Activated CD8-positive, alpha-beta memory T cell treated with anti-CD3 and anti-CD28 coated beads, Interleukin-2, amount 50 U/mL, for 24 hours (primary cell): ENCODE measurements around the gene GRB10.

Source experiments
- DNase-seq: peaks from one replicate; pipeline ENCODE4 v3.0.0-alpha.2; 2020; ENCODE audit errors: extremely low read depth

The GRB10 gene

GRCh38 chr7:50671386-50671785 is 111.3 kb downstream of the GRB10 start:
- no peak for DNase-seq

- DNase-seq, result no peak
Measured at GRCh38 chr7:50669890-50670289, 112.8 kb downstream of the GRB10 start.

GRCh38 chr7:50667789-50668226 is 114.9 kb downstream of the GRB10 start:
- no peak for DNase-seq

DNA sequence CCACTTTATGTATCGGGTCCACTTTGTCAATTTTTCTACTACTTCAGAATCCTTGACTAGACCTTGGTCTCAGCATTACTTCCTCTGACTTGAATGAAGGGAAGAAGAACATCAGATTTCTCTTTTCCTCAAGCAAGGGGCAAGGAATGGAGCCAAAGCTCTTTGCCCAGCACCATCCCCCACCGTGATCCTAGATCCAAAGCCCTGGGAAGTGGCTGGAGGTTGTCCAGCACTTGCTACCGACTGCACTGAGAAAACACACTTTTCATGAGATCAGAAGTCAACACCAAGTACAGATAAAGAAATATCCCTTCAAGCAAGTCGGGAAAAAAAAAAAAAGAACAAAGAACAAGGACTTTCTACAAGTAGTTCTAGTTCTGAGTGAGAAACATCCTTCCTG is 115.4 kb downstream of the GRB10 start:
- DNase-seq, result no peak

- DNase-seq, result no peak
Measured at GRCh38 chr7:50666124-50666496, 116.6 kb downstream of the GRB10 start.

DNA sequence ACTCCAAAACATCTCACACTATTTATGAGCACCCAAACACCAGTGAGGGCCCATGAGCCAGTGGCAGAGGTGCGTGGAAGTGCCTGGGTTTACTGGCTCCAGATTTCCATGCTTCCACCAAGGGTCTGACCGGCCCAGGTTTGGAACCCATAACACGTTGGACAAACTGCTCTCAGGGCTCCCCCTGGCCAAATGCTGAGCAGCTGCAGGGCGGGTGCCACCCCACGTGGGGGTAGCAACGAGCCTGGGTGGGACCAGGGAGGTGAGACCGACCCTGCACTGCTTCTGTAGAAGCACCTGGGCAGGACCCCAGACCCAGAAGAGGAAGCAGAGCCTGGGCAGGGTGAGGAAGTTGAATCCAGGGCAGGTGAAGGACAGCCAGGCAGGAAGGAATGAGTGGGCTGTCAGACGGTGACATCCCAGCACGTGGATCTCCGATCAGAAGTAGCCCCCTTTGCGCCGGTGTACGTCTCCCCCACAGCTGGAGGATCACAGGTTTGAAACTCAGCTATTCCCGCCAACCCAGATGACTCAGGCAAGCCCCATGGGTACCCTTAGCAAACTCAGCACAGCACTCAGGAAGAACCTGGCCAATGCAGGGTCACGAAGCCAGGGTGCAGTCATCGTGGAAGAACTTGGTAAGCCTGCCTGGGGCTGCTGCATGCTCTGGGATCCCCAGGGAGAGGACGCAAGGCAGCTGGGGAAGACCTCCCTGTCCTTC is 117.1 kb downstream of the GRB10 start:
- no peak for DNase-seq

- no peak for DNase-seq
Measured at GRCh38 chr7:50664937-50665336, 117.8 kb downstream of the GRB10 start.

DNA sequence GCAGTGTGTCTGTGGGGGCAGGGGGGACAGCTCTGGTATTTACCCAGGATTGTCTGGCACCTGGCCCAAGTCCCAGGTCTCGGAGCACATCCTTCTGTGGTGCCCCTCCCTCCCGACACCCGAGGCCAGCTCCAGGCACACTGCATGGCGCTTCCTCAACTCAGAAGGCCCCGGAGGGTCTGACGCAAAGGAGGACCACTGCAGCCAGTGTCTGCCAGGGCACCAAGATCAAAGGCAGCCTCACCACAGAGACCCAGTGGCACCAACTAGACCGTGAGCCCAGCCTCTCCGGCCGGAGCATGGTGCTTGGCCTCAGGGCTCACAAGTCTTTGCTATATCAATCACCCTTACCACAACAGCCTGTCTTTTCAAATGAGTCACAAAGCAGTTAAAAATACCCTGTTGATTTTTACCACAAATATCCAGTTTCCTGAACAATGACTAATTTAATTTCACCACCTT is 118.2 kb downstream of the GRB10 start:
- no peak for DNase-seq

DNA sequence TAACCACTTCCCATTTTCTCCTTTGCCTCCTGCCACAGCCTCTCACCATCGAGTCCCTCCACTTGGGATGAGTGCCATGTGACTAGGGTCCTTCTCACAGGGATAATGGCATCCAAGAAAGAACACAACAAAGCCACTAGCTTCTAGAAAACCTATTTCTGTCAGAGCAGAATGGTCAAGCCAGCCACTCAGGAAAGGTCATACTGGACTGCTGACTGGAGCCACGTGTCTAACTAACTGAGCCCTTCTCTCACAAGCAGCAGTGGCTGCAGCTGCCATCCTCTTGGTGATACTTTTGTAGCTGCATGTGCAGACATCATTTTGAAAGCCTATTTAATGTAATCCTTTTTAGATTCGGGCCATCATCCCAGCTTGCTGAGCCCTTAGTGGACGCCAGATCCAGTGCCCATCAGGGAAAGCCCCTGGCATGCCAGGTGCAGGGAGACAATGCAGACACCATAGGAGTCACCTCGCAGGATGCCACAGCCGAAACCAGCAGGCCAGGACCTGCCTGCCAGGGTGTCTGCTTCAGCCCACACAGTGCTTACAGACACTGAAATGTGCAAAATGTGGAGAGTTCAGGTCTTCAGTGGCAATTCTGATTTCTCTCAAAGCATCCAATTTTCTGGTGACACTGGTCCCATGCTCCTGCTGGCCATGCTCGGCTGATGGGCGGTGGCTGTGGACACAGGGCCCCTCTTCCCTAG is 119.1 kb downstream of the GRB10 start:
- DNase-seq, result no peak

GRCh38 chr7:50662996-50663395 is 119.7 kb downstream of the GRB10 start:
- DNase-seq, result no peak

DNA sequence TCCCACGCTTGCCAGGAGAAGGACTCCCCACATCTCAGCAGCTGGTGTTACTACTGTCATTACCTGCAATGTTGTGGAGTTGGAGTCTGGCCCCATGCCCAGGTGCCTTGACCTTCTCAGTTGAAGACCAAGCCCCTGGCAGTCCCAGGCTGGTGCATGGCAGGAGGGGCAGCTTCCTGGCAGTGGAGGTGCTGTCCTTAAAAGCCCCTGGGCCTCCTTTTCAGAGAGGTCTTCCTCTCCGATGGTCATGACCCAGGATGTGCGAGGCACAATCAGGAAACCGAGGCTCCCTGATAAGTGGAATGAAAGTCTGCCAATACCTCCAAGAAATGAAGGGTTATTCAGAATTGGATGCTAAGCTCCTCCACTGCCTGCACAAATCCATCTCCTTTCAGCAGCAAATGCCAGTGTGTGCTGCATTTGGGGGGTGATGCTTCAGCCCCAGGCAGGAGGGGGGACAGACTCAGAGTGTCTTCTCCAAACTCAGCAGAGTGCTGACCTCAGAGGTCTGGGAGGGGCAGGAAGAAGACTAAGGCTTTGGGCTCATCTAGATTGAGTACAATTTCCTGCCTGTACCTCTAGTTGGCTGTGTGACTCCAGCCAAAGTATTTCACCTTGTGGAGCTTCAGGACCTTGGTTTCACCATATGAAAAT is 120.5 kb downstream of the GRB10 start:
- no peak for DNase-seq

DNA sequence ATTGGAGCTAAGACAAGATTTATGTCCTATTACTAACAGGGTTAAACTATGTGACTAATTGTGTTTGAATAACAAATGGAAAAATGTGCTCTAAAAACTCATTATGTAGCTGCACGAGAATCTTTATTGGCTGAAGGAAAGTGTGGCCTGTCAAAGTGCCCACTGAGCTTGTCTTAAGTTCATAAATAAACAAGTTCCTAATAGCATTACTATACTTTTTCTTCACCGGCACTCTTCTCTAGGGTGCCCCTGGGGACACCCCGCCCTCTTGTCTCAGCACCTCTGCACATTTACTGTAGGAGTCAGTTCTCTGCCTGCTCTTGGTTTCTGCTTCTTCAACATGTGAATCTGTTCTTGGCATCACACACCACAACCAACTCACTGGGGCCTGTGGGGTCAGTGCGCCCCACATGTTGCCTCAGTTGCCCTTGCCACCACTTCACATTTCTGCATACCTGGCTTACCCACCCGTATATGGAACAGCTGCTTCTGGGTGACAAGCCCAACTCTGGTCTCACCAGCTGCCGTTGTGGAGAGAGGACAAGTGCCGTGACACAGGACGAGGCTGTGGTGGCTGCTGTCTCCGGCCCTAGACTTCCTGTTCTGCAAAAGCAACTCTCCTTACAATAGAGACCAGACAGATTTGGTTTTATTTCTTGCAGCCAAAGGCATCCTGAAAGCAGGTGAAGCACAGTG is 121.2 kb downstream of the GRB10 start:
- DNase-seq, result no peak

DNA sequence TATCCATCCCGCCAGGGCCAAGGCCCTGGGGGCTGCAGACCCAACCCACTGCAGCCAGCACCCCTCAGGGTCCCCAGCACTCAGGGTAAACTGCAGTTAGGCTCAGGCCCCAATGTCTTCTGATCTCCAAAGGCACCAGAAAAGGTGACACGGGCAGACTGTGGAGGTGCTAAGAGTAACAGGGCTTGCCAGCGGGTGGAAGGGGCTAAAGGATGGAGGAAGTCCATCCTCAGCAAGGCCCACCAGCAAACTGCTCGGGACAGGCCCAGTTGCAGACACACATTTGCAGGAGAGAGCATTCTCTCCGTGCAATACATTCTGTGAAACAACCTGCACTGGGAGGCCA is 121.9 kb downstream of the GRB10 start:
- no peak for DNase-seq

GRCh38 chr7:50660040-50660829 is 122.5 kb downstream of the GRB10 start:
- DNase-seq, result no peak

DNA sequence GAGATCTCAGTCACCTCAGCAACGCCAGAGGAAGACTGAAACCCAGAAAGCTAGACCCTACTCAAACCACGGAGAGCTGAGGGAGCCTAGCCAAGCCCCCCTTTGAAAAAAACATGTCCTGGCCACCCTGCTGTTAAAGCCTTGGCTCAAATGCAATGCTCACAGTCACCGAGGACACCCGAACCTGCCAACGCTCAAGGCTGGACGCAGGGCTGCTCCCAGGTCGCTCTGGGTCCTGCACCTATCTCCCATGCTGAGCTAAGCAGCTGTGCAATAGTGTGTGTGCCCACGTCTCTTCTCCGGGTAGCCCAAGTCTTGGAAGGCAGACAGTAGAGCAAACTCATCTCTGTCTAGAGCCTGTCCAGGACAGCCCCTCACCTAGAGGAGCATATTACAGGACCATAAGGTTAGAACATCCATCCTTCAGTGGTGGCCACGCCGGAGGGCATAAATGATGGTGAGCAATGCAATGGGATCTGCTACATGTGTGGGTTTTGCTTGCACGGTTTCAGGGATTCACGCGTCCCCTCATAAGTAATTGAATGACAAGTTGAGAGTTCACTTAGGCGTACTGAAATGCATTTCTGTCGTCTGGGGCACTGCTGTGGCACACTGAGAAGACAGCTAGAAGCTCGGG is 123.2 kb downstream of the GRB10 start:
- DNase-seq, result no peak

DNA sequence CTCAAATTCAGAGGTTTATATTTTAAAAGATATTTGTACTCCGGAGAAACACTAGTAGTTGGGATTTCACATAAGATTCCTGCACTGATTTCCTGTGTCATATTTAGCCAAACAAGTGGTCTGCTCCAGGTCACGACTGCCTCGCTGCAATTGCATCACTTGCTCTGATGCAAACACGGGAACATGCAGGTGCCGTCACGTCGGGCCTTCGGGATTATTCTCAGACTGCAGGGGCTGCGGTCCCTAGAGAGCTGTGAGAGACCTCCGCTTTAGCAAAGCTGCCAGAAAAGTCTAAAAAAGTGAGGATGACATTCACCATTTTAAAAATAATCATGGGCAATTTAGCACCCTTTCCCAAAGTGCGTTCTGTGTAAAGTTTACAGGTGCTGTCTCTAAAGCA is 124.0 kb downstream of the GRB10 start:
- no peak for DNase-seq

GRCh38 chr7:50657912-50658311 is 124.8 kb downstream of the GRB10 start:
- DNase-seq, result no peak

DNA sequence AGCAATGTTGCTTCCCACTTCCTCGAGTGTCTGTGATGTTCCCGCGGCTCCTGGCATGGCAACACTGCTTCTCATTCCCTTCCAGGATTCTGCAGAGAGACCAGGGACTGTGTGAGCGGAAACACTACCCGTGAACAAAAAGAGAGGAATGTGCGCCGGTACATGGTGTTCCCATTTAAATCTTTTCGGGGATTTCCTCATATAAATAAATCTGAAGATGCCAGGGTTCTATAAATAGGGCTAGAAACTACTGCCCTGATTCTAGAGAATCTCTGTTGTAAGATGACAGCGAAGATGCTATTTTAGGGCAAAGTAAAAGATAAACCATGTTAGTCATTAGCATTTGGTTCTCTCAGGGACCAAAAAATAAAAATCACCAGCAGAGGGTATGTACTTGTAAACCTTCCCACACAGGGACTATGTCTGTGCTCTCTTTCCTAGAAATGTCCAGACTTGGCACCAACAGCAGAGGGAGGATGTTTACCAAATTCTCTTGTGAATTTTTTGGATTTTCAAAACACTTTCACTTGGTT is 125.3 kb downstream of the GRB10 start:
- no peak for DNase-seq

- DNase-seq, result no peak
Measured at GRCh38 chr7:50656141-50656895, 126.4 kb downstream of the GRB10 start.

GRCh38 chr7:50655490-50655889 is 127.2 kb downstream of the GRB10 start:
- DNase-seq, result no peak
